Measurements from ENCODE around the gene DNAJB8. TPM values are rescaled to one million over a fixed set of nuclear protein-coding genes. Genes with fewer than 3 reads are reported as not detected.

Gene DNAJB8
- total RNA-seq, 1 donor = not detected

DNA sequence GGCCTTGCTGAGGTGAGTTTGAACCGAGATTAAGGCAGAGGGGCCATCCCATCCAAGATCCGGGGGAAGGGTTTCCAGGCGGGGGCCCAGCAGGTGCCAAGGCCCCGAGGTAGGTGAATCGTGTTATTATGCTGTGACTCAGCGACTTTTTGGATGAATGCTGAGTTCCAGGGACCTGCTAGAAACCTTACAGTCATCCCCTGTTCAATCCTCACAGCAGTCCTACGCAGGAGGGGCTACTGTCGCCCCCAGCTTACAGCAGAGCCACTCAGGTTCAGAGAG lies 40.9 kb downstream of the DNAJB8 start:
- peaks cover 8% of the 10 kb centered on the region for H3K27me3 ChIP-seq (ENCODE audit: insufficient read depth, low read length)
- H3K9me3 ChIP-seq (ENCODE audit: low read depth, low read length) = no peaks in the 10 kb centered on the region
- no peak for TF ChIP-seq CTCF (IDR thresholded peaks at IDR 0.05; ENCODE audit: extremely low read depth, low read depth, low read length)
- H3K4me1 ChIP-seq (ENCODE audit: insufficient read depth, low read length) = no peaks in the 10 kb centered on the region
- H3K36me3 ChIP-seq (ENCODE audit: insufficient read depth, low read length) = no peaks in the 10 kb centered on the region
- H3K4me2 ChIP-seq (ENCODE audit: insufficient read depth, low read length) = no peak overlapping the region
- H4K20me1 ChIP-seq (ENCODE audit: insufficient read depth, low read length) = no peaks in the 10 kb centered on the region
- H3K27ac ChIP-seq (ENCODE audit: low read depth, low read length) = no peak overlapping the region
- H2AFZ ChIP-seq (ENCODE audit: low read length) = no peak overlapping the region
- H3K4me3 ChIP-seq (ENCODE audit: insufficient read depth, low read length) = no peak overlapping the region
- no peaks in the 10 kb centered on the region for H3K79me2 ChIP-seq (ENCODE audit: insufficient read depth, low read length)
- DNase-seq (ENCODE audit: insufficient read length, low spot score, missing footprints) = no peak

DNA sequence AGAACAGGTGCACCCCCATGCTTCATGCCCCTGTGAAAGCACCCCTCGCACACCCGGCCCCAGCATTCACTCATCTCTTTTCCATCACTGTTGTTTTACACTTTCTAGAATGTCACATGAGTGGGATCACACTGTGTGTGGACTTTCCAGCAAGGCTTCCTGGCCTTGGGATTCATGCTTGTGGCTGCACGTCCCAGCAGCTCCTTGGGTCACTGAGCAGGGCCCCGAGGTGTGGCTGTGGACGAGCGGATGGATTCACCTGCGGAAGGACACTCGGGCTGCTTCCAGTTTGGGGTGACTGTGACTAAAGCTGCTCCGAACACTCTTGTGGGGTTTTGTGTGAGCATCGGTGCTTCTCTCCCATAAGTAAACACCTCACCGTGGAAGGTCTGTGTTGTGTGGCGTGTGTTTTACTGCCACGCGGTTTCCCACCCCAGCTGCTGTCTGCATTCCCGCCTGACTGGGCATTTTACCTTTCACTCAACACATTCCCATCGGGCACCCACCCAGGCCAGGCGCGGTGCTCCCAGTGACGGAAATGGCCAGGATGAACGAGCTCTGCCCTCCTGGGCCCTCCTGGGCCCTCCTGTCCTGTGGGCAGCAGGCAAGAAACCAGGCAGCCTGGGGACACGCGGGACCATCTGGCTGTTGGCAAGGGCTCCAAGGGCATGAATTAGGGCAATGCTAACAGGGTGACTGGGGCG lies 41.4 kb downstream of the DNAJB8 start:
- no peak overlapping the region for H2AFZ ChIP-seq (ENCODE audit: low read length)
- no peak overlapping the region for H3K4me2 ChIP-seq (ENCODE audit: insufficient read depth, low read length)
- no peaks in the 10 kb centered on the region for H3K9me3 ChIP-seq (ENCODE audit: low read depth, low read length)
- peaks cover 3% of the 10 kb centered on the region for H3K27me3 ChIP-seq (ENCODE audit: insufficient read depth, low read length)
- no peak overlapping the region for H3K4me3 ChIP-seq (ENCODE audit: insufficient read depth, low read length)
- no peaks in the 10 kb centered on the region for H3K4me1 ChIP-seq (ENCODE audit: insufficient read depth, low read length)
- H3K27ac ChIP-seq (ENCODE audit: low read depth, low read length) = no peak overlapping the region
- H3K79me2 ChIP-seq (ENCODE audit: insufficient read depth, low read length) = no peaks in the 10 kb centered on the region
- no peak for DNase-seq (ENCODE audit: insufficient read length, low spot score, missing footprints)
- H4K20me1 ChIP-seq (ENCODE audit: insufficient read depth, low read length) = no peaks in the 10 kb centered on the region
- no peak for TF ChIP-seq CTCF (IDR thresholded peaks at IDR 0.05; ENCODE audit: extremely low read depth, low read depth, low read length)
- no peaks in the 10 kb centered on the region for H3K36me3 ChIP-seq (ENCODE audit: insufficient read depth, low read length)

- Histone ChIP-seq H3K27ac (ENCODE audit: low read depth, low read length) (no peak overlapping the region), H4K20me1 (ENCODE audit: insufficient read depth, low read length) (no peaks in the 10 kb centered on the region), H3K36me3 (ENCODE audit: insufficient read depth, low read length) (no peaks in the 10 kb centered on the region), H3K4me3 (ENCODE audit: insufficient read depth, low read length) (no peak overlapping the region), H3K4me1 (ENCODE audit: insufficient read depth, low read length) (no peaks in the 10 kb centered on the region), H3K27me3 (ENCODE audit: insufficient read depth, low read length) (no peaks in the 10 kb centered on the region), H3K4me2 (ENCODE audit: insufficient read depth, low read length) (no peak overlapping the region), H3K9me3 (ENCODE audit: low read depth, low read length) (no peaks in the 10 kb centered on the region), H2AFZ (ENCODE audit: low read length) (no peak overlapping the region), H3K79me2 (ENCODE audit: insufficient read depth, low read length) (no peaks in the 10 kb centered on the region)
- DNase-seq (ENCODE audit: insufficient read length, low spot score, missing footprints) = no peak
- no peak for TF ChIP-seq CTCF (IDR thresholded peaks at IDR 0.05; ENCODE audit: extremely low read depth, low read depth, low read length)
These were observed 42.1 kb downstream of the DNAJB8 start for GRCh38 chr3:128424508-128425069.

GRCh38 chr3:128423525-128424147 lies 43.1 kb downstream of the DNAJB8 start:
- DNase-seq (ENCODE audit: insufficient read length, low spot score, missing footprints) = no peak
- H3K27ac ChIP-seq (ENCODE audit: low read depth, low read length) = no peak overlapping the region
- H3K27me3 ChIP-seq (ENCODE audit: insufficient read depth, low read length) = no peaks in the 10 kb centered on the region
- H3K9me3 ChIP-seq (ENCODE audit: low read depth, low read length) = no peaks in the 10 kb centered on the region
- H3K4me2 ChIP-seq (ENCODE audit: insufficient read depth, low read length) = no peak overlapping the region
- H4K20me1 ChIP-seq (ENCODE audit: insufficient read depth, low read length) = no peaks in the 10 kb centered on the region
- H3K36me3 ChIP-seq (ENCODE audit: insufficient read depth, low read length) = no peaks in the 10 kb centered on the region
- H2AFZ ChIP-seq (ENCODE audit: low read length) = no peak overlapping the region
- H3K4me1 ChIP-seq (ENCODE audit: insufficient read depth, low read length) = no peaks in the 10 kb centered on the region
- TF ChIP-seq CTCF (IDR thresholded peaks at IDR 0.05; ENCODE audit: extremely low read depth, low read depth, low read length) = no peak
- H3K79me2 ChIP-seq (ENCODE audit: insufficient read depth, low read length) = no peaks in the 10 kb centered on the region
- no peak overlapping the region for H3K4me3 ChIP-seq (ENCODE audit: insufficient read depth, low read length)
